Kidney (tissue), 14 donors: ENCODE measurements around the gene CD79A. TPM values are rescaled to one million over a fixed set of nuclear protein-coding genes. Genes with fewer than 3 reads are reported as not detected.
A peak's percentile ranks its signal among the peaks of the same experiment; 100 is the strongest.

Experiments used
- DNase-seq, 5 donors: peaks; one replicate each; pipeline ENCODE4 v3.0.0-alpha.2; 2013 to 2020
- FAIRE-seq: peaks from 2 replicates; lab custom pipeline; 2012; peaks lifted over from hg19 to GRCh38; lab: Jason Lieb, UNC
- H3K27ac ChIP-seq, 2 donors: one replicate each; pipeline ENCODE4 v1.7.0; 2013; ENCODE audit warnings: low read depth in 2 of 2, low read length in 2 of 2, inconsistent platforms in 1 of 2
- H3K27me3 ChIP-seq: one replicate; pipeline ENCODE4 v1.7.1; 2013; ENCODE audit warnings: low read length, inconsistent platforms; ENCODE audit not compliant: control insufficient read depth, insufficient read depth
- H3K36me3 ChIP-seq, 3 donors: one replicate each; pipeline versions ENCODE4 v1.7.0 to v1.7.1; 2013; ENCODE audit warnings: low read length in 3 of 3, control low read depth in 1 of 3, inconsistent platforms in 1 of 3; ENCODE audit not compliant: insufficient read depth in 3 of 3, control insufficient read depth in 2 of 3
- H3K4me1 ChIP-seq, 3 donors: one replicate each; pipeline versions ENCODE4 v1.7.0 to v1.7.1; 2013; ENCODE audit warnings: low read length in 3 of 3, inconsistent platforms in 1 of 3, low read depth in 1 of 3; ENCODE audit not compliant: control insufficient read depth in 2 of 3, insufficient read depth in 2 of 3
- H3K4me3 ChIP-seq, 3 donors: one replicate each; pipeline versions ENCODE4 v1.7.0 to v1.8.1; 2013; ENCODE audit warnings: low read length in 3 of 3, control low read depth in 1 of 3, inconsistent platforms in 1 of 3
- H3K9ac ChIP-seq, 3 donors: one replicate each; pipeline versions ENCODE4 v1.7.0 to v1.7.1; 2013; ENCODE audit warnings: low read length in 3 of 3, control low read depth in 1 of 3, inconsistent platforms in 1 of 3
- H3K9me3 ChIP-seq, 3 donors: one replicate each; pipeline versions ENCODE4 v1.7.0 to v1.7.1; 2013; ENCODE audit warnings: low read length in 3 of 3, control low read depth in 1 of 3, inconsistent platforms in 1 of 3; ENCODE audit not compliant: control insufficient read depth in 2 of 3, insufficient read depth in 1 of 3
- CTCF ChIP-seq: IDR thresholded peaks from 3 replicates; pipeline ENCODE4 v1.5.1; 2012; ENCODE audit warnings: mild to moderate bottlenecking, moderate library complexity, borderline replicate concordance; ENCODE audit not compliant: insufficient read depth; ENCODE audit errors: extremely low read depth
- intact Hi-C: fragments of 100-400 bp; cut with DNase I; formaldehyde crosslinking; loops from one replicate; pipeline ENCODE4 v1.11.1; 2022
- polyA plus RNA-seq: library from polyadenylated mRNA; stranded (reverse); fragments of 350-450 nt; fragmentation: Illumina TruSeq; extraction: RNeasy Lipid Tissue Mini Kit (QIAGEN cat#74804); gene quantifications from one replicate; pipeline ENCODE4 v1.2.3, GENCODE V29; 2014; ENCODE audit warnings: low read depth, low replicate concordance; ENCODE audit not compliant: insufficient read depth
- total RNA-seq: library from RNA; stranded (reverse); fragmentation: NEBNext Ultra II Directional; extraction: Animal tissue kit (Norgen Biotek cat#: 25700); gene quantifications from one replicate; pipeline ENCODE4 v1.2.1, GENCODE V29; 2021
- donor health status: control.
- donor health status: control.
- donor health status: control.
- donor health status: control.
- donor health status: control.
- donor health status: DM: yes; HTN: yes; CAD: no.
- donor health status: Normal renal cell carcinoma (clear cell type).

CD79A gene
- total and polyA plus RNA-seq, 2 donors from 2014 or later: 0.32 to 11.0 TPM

GRCh38 chr19:41920882-41921576, 44.0 kb downstream of the CD79A start:
- Histone ChIP-seq H3K36me3 (no peaks in the 10 kb centered on the region), H3K9me3 (peaks cover 0 to 4% (median 0%) of the 10 kb centered on the region in 3 donors), H3K9ac (no peak overlapping the region), H3K4me1 (no peaks in the 10 kb centered on the region), H3K27me3 (peaks cover 68% of the 10 kb centered on the region), H3K4me3 (no peak overlapping the region), H3K27ac (no peak overlapping the region)
- FAIRE-seq (no peak), DNase-seq (no peak)
- intact Hi-C loops: no loop called here
- TF ChIP-seq CTCF: no peak

GRCh38 chr19:41921577-41922576, 44.8 kb downstream of the CD79A start:
- peaks cover 66% of the 10 kb centered on the region for H3K27me3 ChIP-seq
- no peak overlapping the region for H3K4me3 ChIP-seq
- no peak for TF ChIP-seq CTCF
- H3K36me3 ChIP-seq: no peaks in the 10 kb centered on the region
- H3K9me3 ChIP-seq: peaks cover 0 to 4% (median 0%) of the 10 kb centered on the region in 3 donors
- intact Hi-C loops: no loop called here
- FAIRE-seq (no peak), DNase-seq (no peak)
- no peak overlapping the region for H3K27ac ChIP-seq
- no peaks in the 10 kb centered on the region for H3K4me1 ChIP-seq
- no peak overlapping the region for H3K9ac ChIP-seq

DNA sequence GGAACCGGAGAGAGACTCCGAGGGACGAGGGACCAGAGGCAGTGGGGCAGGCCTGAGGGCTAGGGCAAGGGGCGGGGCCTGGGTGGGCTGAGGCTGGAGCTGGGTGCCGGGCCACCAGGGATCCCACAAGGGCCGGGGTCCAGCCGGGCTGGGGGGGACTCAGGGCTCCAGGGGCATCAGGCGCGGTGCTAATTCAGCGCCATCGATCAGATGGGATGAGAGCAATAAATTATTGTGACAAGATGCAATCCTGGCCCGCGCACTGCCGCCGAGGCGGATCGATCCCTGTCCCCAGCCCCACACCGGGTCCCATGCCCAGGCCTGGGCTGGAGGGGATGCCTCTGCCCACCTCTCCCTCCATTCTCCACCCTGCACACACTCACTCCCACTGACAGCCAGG, 45.5 kb downstream of the CD79A start:
- DNase-seq (peak in 1 of 5 donors; percentile 56), FAIRE-seq (no peak)
- Histone ChIP-seq H3K27me3 (peaks cover 70% of the 10 kb centered on the region), H3K27ac (no peak overlapping the region), H3K4me3 (no peak overlapping the region), H3K4me1 (no peaks in the 10 kb centered on the region), H3K36me3 (no peaks in the 10 kb centered on the region), H3K9ac (no peak overlapping the region), H3K9me3 (peaks cover 0 to 4% (median 0%) of the 10 kb centered on the region in 3 donors)
- no peak for TF ChIP-seq CTCF
- intact Hi-C loops: no loop called here
